DOHH2 (cell line): Measurements from ENCODE around the gene UBAC2.

ENCODE experiments used
- CTCF ChIP-seq: fragments of 200-600 bp; sonication (generic); IDR thresholded peaks from one replicate; pipeline ENCODE4 v1.5.1; 2014; ENCODE audit warnings: antibody characterized with exemption, mild to moderate bottlenecking, low read depth, low read length; ENCODE audit not compliant: poor library complexity, severe bottlenecking
- EZH2phosphoT487 ChIP-seq: fragments of 200-600 bp; sonication (generic); IDR thresholded peaks from 2 replicates; pipeline ENCODE4 v1.6.1; 2017; ENCODE audit warnings: borderline replicate concordance, mild to moderate bottlenecking, antibody characterized with exemption, low read length, moderate library complexity, mixed read lengths

- no peak for TF ChIP-seq CTCF
- no peak for TF ChIP-seq EZH2phosphoT487
Observed at GRCh38 chr13:99331881-99332293, 131.2 kb downstream of the UBAC2 start.
